ENCODE data around the gene LYG1.

Gene LYG1

DNA sequence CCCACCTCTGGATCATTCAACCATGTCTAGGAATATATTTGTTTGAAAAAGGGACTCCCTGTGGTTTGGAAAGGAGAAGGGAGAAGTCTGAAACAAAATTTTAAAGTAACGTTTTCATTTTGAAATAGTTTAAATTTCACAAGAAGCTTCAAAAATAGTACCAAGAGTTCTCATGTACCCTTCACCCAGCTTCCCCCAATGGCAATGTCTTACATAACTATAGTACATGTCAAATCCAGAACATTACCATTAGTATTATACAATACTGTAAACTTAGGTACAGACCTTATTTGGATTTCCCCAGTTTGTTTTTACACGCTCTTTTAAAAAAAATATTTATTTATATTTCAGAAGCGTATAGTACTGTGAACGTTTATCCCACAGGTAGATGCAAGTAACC lies 41.5 kb downstream of the LYG1 start:
- H4K8ac ChIP-seq (ENCODE audit: low read depth, low read length), result no peak overlapping the region
- no peak overlapping the region for H3K4ac ChIP-seq (ENCODE audit: low read depth, low read length)
- no peak for DNase-seq
- H2AK5ac ChIP-seq (ENCODE audit: low read length), result no peak overlapping the region
- no peak overlapping the region for H2BK15ac ChIP-seq (replicated peaks; ENCODE audit: low read depth)
- no peaks in the 10 kb centered on the region for H3K27me3 ChIP-seq (ENCODE audit: insufficient read depth, low read length, poor library complexity)
- no peaks in the 10 kb centered on the region for H3K79me1 ChIP-seq (ENCODE audit: low read length)
- H3K9ac ChIP-seq (ENCODE audit: low read length), result no peak overlapping the region
- H3K4me2 ChIP-seq (ENCODE audit: low read length), result no peak overlapping the region
- H2BK5ac ChIP-seq (ENCODE audit: low read length), result no peak overlapping the region
- H3K23ac ChIP-seq (ENCODE audit: low read length), result no peak overlapping the region
- no peaks in the 10 kb centered on the region for H3K4me1 ChIP-seq (ENCODE audit: control insufficient read depth, low read depth, low read length)
- no peak overlapping the region for H3K56ac ChIP-seq (ENCODE audit: low read length)
- no peaks in the 10 kb centered on the region for H3K79me2 ChIP-seq (ENCODE audit: control insufficient read depth, insufficient read depth, low read length)
- H3K4me3 ChIP-seq (ENCODE audit: low read length), result no peak overlapping the region
- H3K36me3 ChIP-seq (ENCODE audit: control insufficient read depth, insufficient read depth, low read length), result no peaks in the 10 kb centered on the region
- WGBS (ENCODE audit: extremely low coverage, insufficient coverage, low lambda C conversion rate), result no CpG with 5 or more reads among the region's 4 CpGs
- H2BK120ac ChIP-seq (ENCODE audit: low read depth, low read length), result no peak overlapping the region
- H3K27ac ChIP-seq (ENCODE audit: low read depth, low read length), result no peak overlapping the region
- H4K5ac ChIP-seq (ENCODE audit: low read length), result no peak overlapping the region
- H3K18ac ChIP-seq (ENCODE audit: low read length), result no peak overlapping the region

DNA sequence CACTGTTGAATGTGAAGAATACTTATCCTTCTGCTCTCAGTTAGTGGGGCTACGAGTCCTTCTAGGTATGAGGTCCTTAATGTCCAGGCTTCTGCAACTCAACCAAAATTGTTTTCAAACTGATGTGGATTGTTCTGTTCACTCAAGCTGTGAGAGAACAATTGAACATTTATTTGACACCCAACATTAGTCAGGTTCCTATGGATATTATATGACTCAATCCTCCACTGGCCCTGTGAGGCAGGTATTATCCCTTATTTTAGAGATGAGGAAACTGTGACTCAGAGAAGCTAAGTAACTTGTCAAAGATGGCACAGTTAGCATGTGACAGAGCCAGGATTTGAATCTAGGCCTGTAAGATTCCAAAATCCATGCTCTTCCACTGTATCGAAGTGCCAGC lies 44.3 kb downstream of the LYG1 start:
- no CpG with 5 or more reads among the region's 2 CpGs for WGBS (ENCODE audit: extremely low coverage, insufficient coverage, low lambda C conversion rate)
- no peaks in the 10 kb centered on the region for H3K79me1 ChIP-seq (ENCODE audit: low read length)
- DNase-seq, result no peak

GRCh38 chr2:99255491-99256318 lies 45.3 kb downstream of the LYG1 start, which contains the start of gene LYG2:
Gene LYG2, minus strand, starts transcription at chr2:99255666. Its CDS starts 1,406 bp downstream, at chr2:99254260.
- no peak within 1 kb of the TSS for H2AK5ac ChIP-seq (ENCODE audit: low read length)
- no peak within 1 kb of the TSS for H2BK15ac ChIP-seq (replicated peaks; ENCODE audit: low read depth)
- no peak within 1 kb of the TSS for H3K56ac ChIP-seq (ENCODE audit: low read length)
- no peak within 1 kb of the TSS for H3K4ac ChIP-seq (ENCODE audit: low read depth, low read length)
- no peak within 1 kb of the TSS for H2BK5ac ChIP-seq (ENCODE audit: low read length)
- no peak within 1 kb of the TSS for H3K9ac ChIP-seq (ENCODE audit: low read length)
- no peak within 1 kb of the TSS for H3K18ac ChIP-seq (ENCODE audit: low read length)
- H3K27me3 ChIP-seq (ENCODE audit: insufficient read depth, low read length, poor library complexity), result no peaks in the 10 kb centered on the region
- no peaks in the 10 kb centered on the region for H3K79me2 ChIP-seq (ENCODE audit: control insufficient read depth, insufficient read depth, low read length)
- DNase-seq, result no peak
- H2BK120ac ChIP-seq (ENCODE audit: low read depth, low read length), result no peak within 1 kb of the TSS
- no peaks in the 10 kb centered on the region for H3K36me3 ChIP-seq (ENCODE audit: control insufficient read depth, insufficient read depth, low read length)
- no peaks in the 10 kb centered on the region for H3K4me1 ChIP-seq (ENCODE audit: control insufficient read depth, low read depth, low read length)
- H3K4me3 ChIP-seq (ENCODE audit: low read length), result no peak within 1 kb of the TSS
- H3K79me1 ChIP-seq (ENCODE audit: low read length), result no peaks in the 10 kb centered on the region
- H3K4me2 ChIP-seq (ENCODE audit: low read length), result no peak within 1 kb of the TSS
- H3K27ac ChIP-seq (ENCODE audit: low read depth, low read length), result no peak within 1 kb of the TSS
- H3K23ac ChIP-seq (ENCODE audit: low read length), result no peak within 1 kb of the TSS
- WGBS (ENCODE audit: extremely low coverage, insufficient coverage, low lambda C conversion rate), result no CpG with 5 or more reads among the region's 7 CpGs
- H4K8ac ChIP-seq (ENCODE audit: low read depth, low read length), result no peak within 1 kb of the TSS
- H4K5ac ChIP-seq (ENCODE audit: low read length), result no peak within 1 kb of the TSS

More for the DNA sequence above, 44.3 kb downstream of the LYG1 start:
- no peak overlapping the region for H2BK120ac ChIP-seq (ENCODE audit: low read depth, low read length)
- no peak overlapping the region for H2BK15ac ChIP-seq (replicated peaks; ENCODE audit: low read depth)
- H3K36me3 ChIP-seq (ENCODE audit: control insufficient read depth, insufficient read depth, low read length), result no peaks in the 10 kb centered on the region
- H3K27ac ChIP-seq (ENCODE audit: low read depth, low read length), result no peak overlapping the region
- H2AK5ac ChIP-seq (ENCODE audit: low read length), result no peak overlapping the region
- no peak overlapping the region for H3K4me2 ChIP-seq (ENCODE audit: low read length)
- no peak overlapping the region for H3K9ac ChIP-seq (ENCODE audit: low read length)
- no peak overlapping the region for H4K5ac ChIP-seq (ENCODE audit: low read length)
- H3K4me3 ChIP-seq (ENCODE audit: low read length), result no peak overlapping the region
- H2BK5ac ChIP-seq (ENCODE audit: low read length), result no peak overlapping the region
- H3K27me3 ChIP-seq (ENCODE audit: insufficient read depth, low read length, poor library complexity), result no peaks in the 10 kb centered on the region
- no peak overlapping the region for H3K4ac ChIP-seq (ENCODE audit: low read depth, low read length)
- no peak overlapping the region for H3K23ac ChIP-seq (ENCODE audit: low read length)
- no peak overlapping the region for H3K18ac ChIP-seq (ENCODE audit: low read length)
- H4K8ac ChIP-seq (ENCODE audit: low read depth, low read length), result no peak overlapping the region
- H3K56ac ChIP-seq (ENCODE audit: low read length), result no peak overlapping the region
- no peaks in the 10 kb centered on the region for H3K79me2 ChIP-seq (ENCODE audit: control insufficient read depth, insufficient read depth, low read length)
- no peaks in the 10 kb centered on the region for H3K4me1 ChIP-seq (ENCODE audit: control insufficient read depth, low read depth, low read length)

DNA sequence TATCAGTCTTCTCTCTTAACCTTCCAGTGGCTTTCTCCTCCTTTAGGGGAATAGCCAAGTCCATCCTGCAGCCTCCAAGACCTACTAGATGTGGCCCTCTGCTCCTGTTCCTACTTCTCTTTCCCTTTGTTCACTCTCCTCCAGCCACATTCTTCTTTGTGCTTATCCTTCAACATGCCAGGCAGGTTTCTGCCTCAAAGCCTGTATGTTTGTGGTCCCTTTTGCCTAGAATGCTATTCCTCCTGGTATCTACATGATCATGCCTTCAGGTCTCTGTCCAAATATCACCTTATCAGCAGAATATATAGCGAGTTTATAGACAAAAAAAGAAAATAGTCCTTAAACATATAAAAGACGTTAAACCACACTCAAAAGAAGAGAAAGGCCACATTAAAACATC lies 51.0 kb downstream of the LYG1 start:
- no CpG with 5 or more reads among the region's 2 CpGs for WGBS (ENCODE audit: extremely low coverage, insufficient coverage, low lambda C conversion rate)
- no peaks in the 10 kb centered on the region for H3K79me1 ChIP-seq (ENCODE audit: low read length)
- no peak overlapping the region for H3K27ac ChIP-seq (ENCODE audit: low read depth, low read length)
- no peaks in the 10 kb centered on the region for H3K27me3 ChIP-seq (ENCODE audit: insufficient read depth, low read length, poor library complexity)
- H4K8ac ChIP-seq (ENCODE audit: low read depth, low read length), result no peak overlapping the region
- no peak overlapping the region for H2BK5ac ChIP-seq (ENCODE audit: low read length)
- H3K18ac ChIP-seq (ENCODE audit: low read length), result no peak overlapping the region
- H2AK5ac ChIP-seq (ENCODE audit: low read length), result no peak overlapping the region
- no peak overlapping the region for H3K23ac ChIP-seq (ENCODE audit: low read length)
- no peak overlapping the region for H3K4me2 ChIP-seq (ENCODE audit: low read length)
- DNase-seq, result no peak
- no peaks in the 10 kb centered on the region for H3K36me3 ChIP-seq (ENCODE audit: control insufficient read depth, insufficient read depth, low read length)
- H2BK15ac ChIP-seq (replicated peaks; ENCODE audit: low read depth), result no peak overlapping the region
- H3K79me2 ChIP-seq (ENCODE audit: control insufficient read depth, insufficient read depth, low read length), result no peaks in the 10 kb centered on the region
- no peak overlapping the region for H3K4ac ChIP-seq (ENCODE audit: low read depth, low read length)
- H2BK120ac ChIP-seq (ENCODE audit: low read depth, low read length), result no peak overlapping the region
- H3K4me3 ChIP-seq (ENCODE audit: low read length), result no peak overlapping the region
- H3K4me1 ChIP-seq (ENCODE audit: control insufficient read depth, low read depth, low read length), result no peaks in the 10 kb centered on the region
- H3K9ac ChIP-seq (ENCODE audit: low read length), result no peak overlapping the region
- H4K5ac ChIP-seq (ENCODE audit: low read length), result no peak overlapping the region
- H3K56ac ChIP-seq (ENCODE audit: low read length), result no peak overlapping the region

DNA sequence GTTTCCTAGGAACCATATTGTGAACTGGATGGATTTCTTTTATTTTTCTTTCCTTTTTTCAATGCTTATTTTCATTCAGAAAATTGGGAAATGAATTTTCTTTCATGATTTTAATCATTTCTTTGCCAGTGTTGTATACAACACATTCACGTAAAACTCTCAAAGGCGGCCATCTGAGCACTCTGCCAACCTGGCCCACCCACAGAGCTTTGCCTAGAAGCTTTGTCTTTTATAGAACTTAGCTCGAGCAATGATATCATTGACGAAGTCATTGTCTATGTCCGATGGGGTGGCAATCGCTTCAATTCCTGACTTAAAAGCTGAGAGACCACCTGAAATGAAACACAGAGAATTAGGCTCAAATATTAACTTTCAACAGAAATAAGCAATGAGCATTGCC lies 58.8 kb downstream of the LYG1 start:
- no peak overlapping the region for H2BK120ac ChIP-seq (ENCODE audit: low read depth, low read length)
- H4K5ac ChIP-seq (ENCODE audit: low read length), result no peak overlapping the region
- H3K4me2 ChIP-seq (ENCODE audit: low read length), result no peak overlapping the region
- H3K27me3 ChIP-seq (ENCODE audit: insufficient read depth, low read length, poor library complexity), result no peaks in the 10 kb centered on the region
- H3K56ac ChIP-seq (ENCODE audit: low read length), result no peak overlapping the region
- H3K4ac ChIP-seq (ENCODE audit: low read depth, low read length), result no peak overlapping the region
- H3K4me3 ChIP-seq (ENCODE audit: low read length), result no peak overlapping the region
- H3K79me1 ChIP-seq (ENCODE audit: low read length), result no peaks in the 10 kb centered on the region
- H2BK15ac ChIP-seq (replicated peaks; ENCODE audit: low read depth), result no peak overlapping the region
- no peaks in the 10 kb centered on the region for H3K4me1 ChIP-seq (ENCODE audit: control insufficient read depth, low read depth, low read length)
- H3K23ac ChIP-seq (ENCODE audit: low read length), result no peak overlapping the region
- H3K9ac ChIP-seq (ENCODE audit: low read length), result no peak overlapping the region
- H3K18ac ChIP-seq (ENCODE audit: low read length), result no peak overlapping the region
- DNase-seq, result no peak
- H3K36me3 ChIP-seq (ENCODE audit: control insufficient read depth, insufficient read depth, low read length), result no peaks in the 10 kb centered on the region
- no peak overlapping the region for H2AK5ac ChIP-seq (ENCODE audit: low read length)
- no peaks in the 10 kb centered on the region for H3K79me2 ChIP-seq (ENCODE audit: control insufficient read depth, insufficient read depth, low read length)
- H4K8ac ChIP-seq (ENCODE audit: low read depth, low read length), result no peak overlapping the region
- WGBS (ENCODE audit: extremely low coverage, insufficient coverage, low lambda C conversion rate), result no CpG with 5 or more reads among the region's 6 CpGs
- no peak overlapping the region for H3K27ac ChIP-seq (ENCODE audit: low read depth, low read length)
- no peak overlapping the region for H2BK5ac ChIP-seq (ENCODE audit: low read length)

- no peaks in the 10 kb centered on the region for H3K4me1 ChIP-seq (ENCODE audit: control insufficient read depth, low read depth, low read length)
- H2BK120ac ChIP-seq (ENCODE audit: low read depth, low read length), result no peak overlapping the region
- H3K79me2 ChIP-seq (ENCODE audit: control insufficient read depth, insufficient read depth, low read length), result no peaks in the 10 kb centered on the region
- H2BK5ac ChIP-seq (ENCODE audit: low read length), result no peak overlapping the region
- WGBS (ENCODE audit: extremely low coverage, insufficient coverage, low lambda C conversion rate), result no CpG with 5 or more reads among the region's 6 CpGs
- no peaks in the 10 kb centered on the region for H3K79me1 ChIP-seq (ENCODE audit: low read length)
- no peak overlapping the region for H3K56ac ChIP-seq (ENCODE audit: low read length)
- H2AK5ac ChIP-seq (ENCODE audit: low read length), result no peak overlapping the region
- no peak overlapping the region for H4K5ac ChIP-seq (ENCODE audit: low read length)
- H3K4ac ChIP-seq (ENCODE audit: low read depth, low read length), result no peak overlapping the region
- no peak overlapping the region for H3K27ac ChIP-seq (ENCODE audit: low read depth, low read length)
- no peak overlapping the region for H3K9ac ChIP-seq (ENCODE audit: low read length)
- H3K36me3 ChIP-seq (ENCODE audit: control insufficient read depth, insufficient read depth, low read length), result no peaks in the 10 kb centered on the region
- H3K23ac ChIP-seq (ENCODE audit: low read length), result no peak overlapping the region
- no peak overlapping the region for H3K4me3 ChIP-seq (ENCODE audit: low read length)
- no peak overlapping the region for H4K8ac ChIP-seq (ENCODE audit: low read depth, low read length)
- H3K18ac ChIP-seq (ENCODE audit: low read length), result no peak overlapping the region
- no peaks in the 10 kb centered on the region for H3K27me3 ChIP-seq (ENCODE audit: insufficient read depth, low read length, poor library complexity)
- H3K4me2 ChIP-seq (ENCODE audit: low read length), result no peak overlapping the region
- no peak overlapping the region for H2BK15ac ChIP-seq (replicated peaks; ENCODE audit: low read depth)
- DNase-seq, result no peak
Measured at GRCh38 chr2:99240431-99240830, 60.6 kb downstream of the LYG1 start.

Data from mesendoderm (in vitro differentiated cells).